ENCODE results near the gene CPXM2.

CPXM2 gene

DNA sequence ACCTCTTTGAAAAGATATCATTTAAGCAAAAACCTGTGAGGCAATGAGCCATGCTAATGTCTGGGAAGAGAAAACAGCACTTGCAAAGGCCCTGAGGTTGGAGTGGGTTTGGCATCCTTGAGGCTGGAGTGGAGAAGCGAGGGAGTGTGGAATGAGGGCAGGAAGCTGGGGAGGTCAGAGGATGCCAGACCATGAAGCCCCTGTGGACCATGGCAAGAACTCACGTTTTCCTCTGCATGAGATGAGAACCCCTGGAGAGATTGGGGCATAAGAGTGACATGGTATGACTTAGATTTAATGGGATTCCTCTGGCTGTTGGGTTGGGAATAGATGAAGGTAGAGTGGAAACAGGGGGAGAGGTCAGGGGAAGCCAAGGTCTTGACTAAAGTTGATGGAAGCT is 176.1 kb downstream of the CPXM2 start:
- H3K27ac Mint-ChIP-seq = no peak overlapping the region
- DNase-seq (no peak), ATAC-seq (no peak)
- peaks cover 14% of the 10 kb centered on the region for H3K27me3 Mint-ChIP-seq
- H3K9me3 Mint-ChIP-seq = peaks cover 0 to 5% of the 10 kb centered on the region in 2 donors
- no peaks in the 10 kb centered on the region for H3K4me1 Mint-ChIP-seq
- no peak overlapping the region for H3K4me3 Mint-ChIP-seq

- no peaks in the 10 kb centered on the region for H3K9me3 Mint-ChIP-seq
- DNase-seq (no peak), ATAC-seq (no peak)
- no peaks in the 10 kb centered on the region for H3K4me1 Mint-ChIP-seq
- H3K27ac Mint-ChIP-seq = no peak overlapping the region
- no peak overlapping the region for H3K4me3 Mint-ChIP-seq
- peaks cover 30% of the 10 kb centered on the region for H3K27me3 Mint-ChIP-seq
Measured at GRCh38 chr10:123706236-123706635, 185.4 kb downstream of the CPXM2 start.

DNA sequence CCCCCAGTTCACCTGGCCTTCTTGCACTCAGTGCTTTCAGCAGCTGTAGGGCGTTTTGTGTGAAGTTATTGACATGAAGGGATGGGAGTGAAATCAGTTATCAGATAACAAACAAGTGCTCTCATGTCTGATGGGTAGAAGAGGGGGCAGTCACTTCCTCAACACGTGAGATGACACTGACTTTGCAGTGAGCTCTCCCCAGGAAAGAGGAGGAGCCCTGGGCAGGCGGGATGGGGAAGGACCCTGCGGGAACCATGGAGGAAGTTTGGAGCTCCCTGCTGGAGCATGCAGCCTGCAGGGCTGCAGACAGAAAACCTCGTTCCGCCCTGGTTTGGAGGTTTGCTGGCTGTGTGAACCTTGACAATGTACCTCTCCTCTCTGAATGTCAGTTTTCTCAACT is 186.8 kb downstream of the CPXM2 start:
- H3K4me3 Mint-ChIP-seq = no peak overlapping the region
- H3K27me3 Mint-ChIP-seq = peaks cover 30% of the 10 kb centered on the region
- H3K4me1 Mint-ChIP-seq = no peaks in the 10 kb centered on the region
- no peaks in the 10 kb centered on the region for H3K9me3 Mint-ChIP-seq
- ATAC-seq (no peak), DNase-seq (no peak)
- H3K27ac Mint-ChIP-seq = no peak overlapping the region

DNA sequence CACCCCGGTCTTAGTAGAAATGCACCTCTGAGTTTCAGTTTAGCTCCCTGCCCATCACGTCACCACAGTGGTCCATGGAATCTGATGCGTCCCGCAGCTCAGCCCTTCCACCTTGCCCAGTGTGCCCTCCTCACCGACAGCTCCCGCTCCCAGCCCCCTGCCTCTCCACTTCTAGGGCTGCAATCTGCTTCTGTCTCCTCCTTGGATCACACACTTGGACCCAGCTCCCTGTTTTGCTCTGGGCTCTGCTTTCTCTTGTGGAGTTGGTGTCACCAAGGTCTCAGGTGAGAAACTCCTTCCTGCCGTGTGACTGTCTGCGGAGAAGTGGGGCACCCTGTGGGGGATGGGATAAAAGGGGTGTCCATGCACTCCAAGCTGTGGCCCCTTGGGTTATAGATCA is 187.5 kb downstream of the CPXM2 start:
- Mint-ChIP-seq H3K27me3 (peaks cover 30% of the 10 kb centered on the region), H3K4me1 (no peaks in the 10 kb centered on the region), H3K4me3 (no peak overlapping the region), H3K9me3 (no peaks in the 10 kb centered on the region), H3K27ac (no peak overlapping the region)
- DNase-seq (no peak), ATAC-seq (no peak)

DNA sequence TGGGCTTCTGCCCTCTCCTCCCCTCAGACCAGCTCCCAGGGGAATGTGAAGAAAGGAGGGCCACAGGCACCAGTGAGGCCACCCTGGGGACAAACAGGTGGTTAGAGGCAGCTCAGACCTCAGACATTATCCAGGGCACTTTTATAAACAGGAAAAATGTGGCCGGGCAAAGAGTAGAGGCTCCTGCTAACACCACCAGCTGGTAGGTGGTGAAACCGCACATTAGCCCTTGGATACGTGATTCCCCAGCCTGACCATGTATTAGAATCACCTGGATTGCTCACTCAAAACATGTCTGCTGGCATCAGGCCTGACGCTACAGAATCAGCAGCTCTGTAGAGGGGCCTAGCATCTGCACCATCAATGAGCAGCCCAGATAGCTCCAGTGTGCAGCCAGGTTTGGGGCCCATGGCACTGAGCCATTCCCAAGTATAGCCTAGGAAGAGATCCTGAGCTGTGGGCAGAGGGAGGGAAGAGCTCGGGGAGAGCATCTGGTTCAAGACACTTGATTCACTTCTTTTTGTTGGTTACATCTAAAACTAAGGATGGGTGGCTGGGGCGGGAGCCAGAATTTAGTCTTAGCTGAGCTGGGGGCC is 188.3 kb downstream of the CPXM2 start:
- Mint-ChIP-seq H3K9me3 (no peaks in the 10 kb centered on the region), H3K27ac (no peak overlapping the region), H3K4me3 (no peak overlapping the region), H3K4me1 (no peaks in the 10 kb centered on the region), H3K27me3 (peaks cover 23% of the 10 kb centered on the region)
- DNase-seq (no peak), ATAC-seq (no peak)

All from stimulated activated naive CD8-positive, alpha-beta T cell treated with anti-CD3 and anti-CD28 coated beads, Interleukin-15, amount 100 ng/mL, for 72 hours (primary cell).